B cell (primary cell): ENCODE data around the gene ERP44.

Experiments
- CTCF ChIP-seq: fragments of 200-600 bp; IDR thresholded peaks from one replicate; pipeline ENCODE4 v1.8.0; 2022; ENCODE audit warnings: antibody characterized with exemption, mild to moderate bottlenecking
- EZH2 ChIP-seq: IDR thresholded peaks from 2 replicates; pipeline ENCODE4 v1.6.1; 2012; ENCODE audit warnings: borderline replicate concordance, low read depth, mild to moderate bottlenecking, moderate library complexity, low read length; ENCODE audit not compliant: insufficient read depth, poor library complexity, severe bottlenecking

DNA sequence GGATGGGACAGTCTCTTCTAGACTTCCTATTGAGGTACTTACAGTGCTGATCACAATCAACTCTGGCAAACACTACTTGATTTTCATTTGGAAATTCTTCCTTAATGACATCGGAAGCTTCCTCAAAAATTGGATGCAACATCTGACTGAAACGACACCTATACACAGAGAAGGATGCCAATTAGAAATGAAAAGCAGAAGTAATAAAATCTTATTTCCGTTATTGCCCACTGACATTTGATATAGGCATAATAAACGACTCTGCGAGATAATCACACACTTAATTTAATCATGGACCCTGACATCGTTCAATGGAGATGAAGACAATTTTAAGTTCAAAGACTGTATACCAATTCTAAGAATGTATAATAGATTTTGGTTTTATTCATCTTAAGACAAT, 46.4 kb downstream of the ERP44 start:
- TF ChIP-seq CTCF (no peak), EZH2 (no peak)
